HG03460 (cell line): Measurements from ENCODE around the gene CA10.

Source experiments
- ATAC-seq: cut with Tn5 transposase; IDR thresholded peaks from one replicate; pipeline ENCODE4 v1.9.1; 2021; ENCODE audit not compliant: unreplicated experiment

CA10 gene

GRCh38 chr17:51890710-51891109 lies 267.8 kb downstream of the CA10 start:
- ATAC-seq = no peak

GRCh38 chr17:51888816-51889215 lies 269.7 kb downstream of the CA10 start:
- ATAC-seq = no peak

GRCh38 chr17:51876986-51877385 lies 281.5 kb downstream of the CA10 start:
- no peak for ATAC-seq

GRCh38 chr17:51873302-51873701 lies 285.2 kb downstream of the CA10 start:
- ATAC-seq = no peak

- ATAC-seq = no peak
Observed at GRCh38 chr17:51869387-51869786, 289.1 kb downstream of the CA10 start.

- no peak for ATAC-seq
Observed at GRCh38 chr17:51860954-51861561, 297.5 kb downstream of the CA10 start.

GRCh38 chr17:51857052-51857597 lies 301.4 kb downstream of the CA10 start:
- no peak for ATAC-seq

- no peak for ATAC-seq
Observed at GRCh38 chr17:51855806-51856205, 302.7 kb downstream of the CA10 start.

- ATAC-seq = no peak
Observed at GRCh38 chr17:51853857-51854256, 304.7 kb downstream of the CA10 start.

- ATAC-seq = no peak
Observed at GRCh38 chr17:51852603-51853002, 305.9 kb downstream of the CA10 start.

- no peak for ATAC-seq
Observed at GRCh38 chr17:51850201-51850600, 308.3 kb downstream of the CA10 start.

- no peak for ATAC-seq
Observed at GRCh38 chr17:51848451-51848850, 310.1 kb downstream of the CA10 start.

GRCh38 chr17:51846566-51846965 lies 311.9 kb downstream of the CA10 start:
- no peak for ATAC-seq

GRCh38 chr17:51845776-51846175 lies 312.7 kb downstream of the CA10 start:
- ATAC-seq = no peak

GRCh38 chr17:51842763-51843162 lies 315.8 kb downstream of the CA10 start:
- ATAC-seq = no peak

GRCh38 chr17:51841669-51842068 lies 316.8 kb downstream of the CA10 start:
- ATAC-seq = no peak

GRCh38 chr17:51840688-51841087 lies 317.8 kb downstream of the CA10 start:
- no peak for ATAC-seq

GRCh38 chr17:51833620-51834019 lies 324.9 kb downstream of the CA10 start:
- no peak for ATAC-seq

- ATAC-seq = no peak
Observed at GRCh38 chr17:51833045-51833444, 325.5 kb downstream of the CA10 start.

- no peak for ATAC-seq
Observed at GRCh38 chr17:51830886-51831285, 327.6 kb downstream of the CA10 start.

GRCh38 chr17:51830451-51830850 lies 328.1 kb downstream of the CA10 start:
- ATAC-seq = no peak

GRCh38 chr17:51828901-51829300 lies 329.6 kb downstream of the CA10 start:
- no peak for ATAC-seq

GRCh38 chr17:51827140-51827539 lies 331.4 kb downstream of the CA10 start:
- ATAC-seq = no peak
